CD4-positive, alpha-beta memory T cell (primary cell): ENCODE data around the gene PAIP2. TPM values are rescaled to one million over a fixed set of nuclear protein-coding genes. Genes with fewer than 3 reads are reported as not detected.
"Not testable (repeated sequence)": the region's sequence is repeated elsewhere in the genome, so short reads cannot be mapped to it uniquely, and the experiment has no call there.

ENCODE experiments used
- CTCF ChIA-PET: fragments of 350-600 bp; sonication (Branson Sonifier 250); formaldehyde crosslinking; loops from one replicate; lab custom pipeline; 2021; ENCODE audit warnings: inconsistent platforms; ENCODE audit not compliant: partially characterized antibody; lab: Charles Lee
- POLR2A ChIA-PET: fragments of 350-600 bp; sonication (Branson Sonifier 250); formaldehyde crosslinking; loops from one replicate; lab custom pipeline; 2021; ENCODE audit not compliant: partially characterized antibody; lab: Charles Lee
- DNase-seq, 5 donors: peaks; one replicate each; pipeline versions ENCODE4 v3.0.0 to v3.0.0-alpha.2; 2020 to 2022; ENCODE audit warnings: mixed read lengths in 1 of 5
- H3K27ac ChIP-seq: one replicate; pipeline ENCODE4 v1.7.0; 2013; ENCODE audit warnings: low read depth, low read length
- H3K27me3 ChIP-seq: 2 replicates; pipeline ENCODE4 v1.7.0; 2013; ENCODE audit warnings: mild to moderate bottlenecking, low read length, moderate library complexity; ENCODE audit not compliant: insufficient read depth
- H3K36me3 ChIP-seq: 2 replicates; pipeline ENCODE4 v1.7.0; 2013; ENCODE audit warnings: mild to moderate bottlenecking, low read length, moderate library complexity; ENCODE audit not compliant: insufficient read depth
- H3K4me1 ChIP-seq: 2 replicates; pipeline ENCODE4 v1.7.0; 2013; ENCODE audit warnings: mild to moderate bottlenecking, low read length, moderate library complexity; ENCODE audit not compliant: insufficient read depth
- H3K4me3 ChIP-seq, 2 donors: one replicate each; pipeline ENCODE4 v1.7.0; 2013; ENCODE audit warnings: low read length in 2 of 2, mild to moderate bottlenecking in 1 of 2
- H3K9me3 ChIP-seq, 2 donors: one replicate each; pipeline ENCODE4 v1.7.0; 2013; ENCODE audit warnings: low read length in 2 of 2, control low read depth in 1 of 2; ENCODE audit not compliant: control insufficient read depth in 1 of 2
- H3K27ac Mint-ChIP-seq, 7 donors: one replicate each; pipeline ENCODE4 v1.8.0; 2020 to 2021; ENCODE audit warnings: mixed read lengths in 7 of 7, mild to moderate bottlenecking in 6 of 7, inconsistent platforms in 3 of 7, moderate library complexity in 3 of 7
- H3K27me3 Mint-ChIP-seq, 2 donors: one replicate each; pipeline ENCODE4 v1.8.0; 2020 to 2021; ENCODE audit warnings: mixed read lengths in 2 of 2
- H3K36me3 Mint-ChIP-seq, 2 donors: one replicate each; pipeline ENCODE4 v1.8.0; 2020 to 2021; ENCODE audit warnings: mixed read lengths in 2 of 2, inconsistent platforms in 1 of 2, mild to moderate bottlenecking in 1 of 2
- H3K4me1 Mint-ChIP-seq, 4 donors: one replicate each; pipeline ENCODE4 v1.8.0; 2020 to 2021; ENCODE audit warnings: mixed read lengths in 4 of 4, mild to moderate bottlenecking in 1 of 4
- H3K4me3 Mint-ChIP-seq, 8 donors: one replicate each; pipeline ENCODE4 v1.8.0; 2020 to 2021; ENCODE audit warnings: mixed read lengths in 8 of 8, mild to moderate bottlenecking in 7 of 8, moderate library complexity in 6 of 8, inconsistent platforms in 3 of 8
- H3K9me3 Mint-ChIP-seq, 8 donors: one replicate each; pipeline ENCODE4 v1.8.0; 2020 to 2021; ENCODE audit warnings: mixed read lengths in 8 of 8, mild to moderate bottlenecking in 5 of 8, inconsistent platforms in 3 of 8, moderate library complexity in 1 of 8
- intact Hi-C: fragments of 100-400 bp; cut with micrococcal nuclease; formaldehyde crosslinking; loops from one replicate; pipeline ENCODE4 v1.15.1; 2023
- polyA plus RNA-seq, 2 donors: library from polyadenylated mRNA; unstranded; fragments of 300-500 nt; fragmentation: Illumina TruSeq; gene quantifications; one replicate each; pipeline ENCODE4 v1.2.3, GENCODE V29; 2021
- total RNA-seq, 2 experiments: library from RNA; stranded (reverse); gene quantifications; one replicate each; pipeline ENCODE4 v1.2.3, GENCODE V29; 2021

PAIP2 gene
- total and polyA plus RNA-seq, 4 experiments from 2014 or later = 109 to 503 (median 211) TPM

- Histone ChIP-seq H3K4me1 (peaks cover 33% of the 10 kb centered on the region), H3K4me3 (peak overlapping the region; percentile 45 to 89), H3K27me3 (no peaks in the 10 kb centered on the region), H3K9me3 (no peaks in the 10 kb centered on the region), H3K27ac (peak overlapping the region; percentile 57), H3K36me3 (no peaks in the 10 kb centered on the region)
- H3K9me3 Mint-ChIP-seq = no peaks in the 10 kb centered on the region
- DNase-seq = peak in 3 of 5 donors; percentile 28 to 32 (median 30)
- peaks cover 27 to 44% (median 36%) of the 10 kb centered on the region in 4 donors for H3K4me1 Mint-ChIP-seq
- peak overlapping the region; percentile 80 to 96 (median 93) for H3K27ac Mint-ChIP-seq
- ChIA-PET POLR2A (interaction anchor here (0.8 to 2.6 kb wide), 3 partner anchors 18 to 91 kb away, joined by 5 to 13 read pairs (median 7); partner anchors contain the start of genes MATR3, PAIP2 and SPATA24), CTCF (interaction anchor here (0.6 to 1.3 kb wide), 4 partner anchors 18 to 187 kb away, joined by 3 read pairs; partner anchors contain the start of gene SPATA24)
- peak overlapping the region; percentile 82 to 94 (median 90) for H3K4me3 Mint-ChIP-seq
- intact Hi-C loops = no loop called here
- peaks cover 0 to 1% of the 10 kb centered on the region in 2 donors for H3K36me3 Mint-ChIP-seq
- no peaks in the 10 kb centered on the region for H3K27me3 Mint-ChIP-seq
Observed at GRCh38 chr5:139385061-139386049, 43.7 kb downstream of the PAIP2 start.

- peak overlapping the region; percentile 54 to 96 (median 92) for H3K27ac Mint-ChIP-seq
- ChIA-PET POLR2A (interaction anchor here (0.7 to 2.6 kb wide), 4 partner anchors 17 to 92 kb away, joined by 3 to 13 read pairs (median 6); partner anchors contain the start of genes MATR3, PAIP2 and SPATA24), CTCF (interaction anchor here (0.8 kb wide), 1 partner anchor 17 kb away, joined by 3 read pairs; the partner anchor contains the start of gene SPATA24)
- Histone ChIP-seq H3K9me3 (no peaks in the 10 kb centered on the region), H3K36me3 (no peaks in the 10 kb centered on the region), H3K27ac (no peak overlapping the region), H3K27me3 (no peaks in the 10 kb centered on the region), H3K4me1 (peaks cover 40% of the 10 kb centered on the region), H3K4me3 (no peak overlapping the region)
- peaks cover 0 to 1% of the 10 kb centered on the region in 2 donors for H3K36me3 Mint-ChIP-seq
- DNase-seq = no peak
- intact Hi-C loops = no loop called here
- no peaks in the 10 kb centered on the region for H3K27me3 Mint-ChIP-seq
- no peaks in the 10 kb centered on the region for H3K9me3 Mint-ChIP-seq
- peak overlapping the region in 4 of 8 donors; percentile 90 to 94 (median 92) for H3K4me3 Mint-ChIP-seq
- peaks cover 31 to 51% (median 41%) of the 10 kb centered on the region in 4 donors for H3K4me1 Mint-ChIP-seq
Observed at GRCh38 chr5:139386050-139386438, 44.4 kb downstream of the PAIP2 start.

- H3K4me3 ChIP-seq, DNase-seq, H3K4me3 Mint-ChIP-seq, H3K27me3 ChIP-seq, H3K9me3 ChIP-seq, H3K27ac ChIP-seq, H3K9me3 Mint-ChIP-seq, H3K27me3 Mint-ChIP-seq, intact Hi-C loops, H3K36me3 Mint-ChIP-seq, H3K36me3 ChIP-seq: not testable (repeated sequence)
- peak overlapping the region in 3 of 7 donors; percentile 67 to 90 (median 80) for H3K27ac Mint-ChIP-seq
- peaks cover 49% of the 10 kb centered on the region for H3K4me1 ChIP-seq
- ChIA-PET CTCF (interaction anchor here (1.5 kb wide), 1 partner anchor 98 kb away, joined by 3 read pairs; no protein-coding TSS in a partner anchor), POLR2A (interaction anchor here (0.6 to 1.0 kb wide), 3 partner anchors 17 to 94 kb away, joined by 3 to 6 read pairs (median 3); partner anchors contain the start of genes MATR3, PAIP2 and SPATA24)
- H3K4me1 Mint-ChIP-seq = peaks cover 40 to 60% (median 50%) of the 10 kb centered on the region in 4 donors
Observed at GRCh38 chr5:139386956-139387355, 45.3 kb downstream of the PAIP2 start.

GRCh38 chr5:139387611-139388197 lies 46.0 kb downstream of the PAIP2 start:
- peaks cover 0 to under 1% (median 0%) of the 10 kb centered on the region in 8 donors for H3K9me3 Mint-ChIP-seq
- peak overlapping the region in 3 of 7 donors; percentile 12 to 83 (median 80) for H3K27ac Mint-ChIP-seq
- Histone ChIP-seq H3K4me3 (no peak overlapping the region), H3K27ac (no peak overlapping the region), H3K36me3 (no peaks in the 10 kb centered on the region), H3K27me3 (no peaks in the 10 kb centered on the region), H3K4me1 (peaks cover 50% of the 10 kb centered on the region), H3K9me3 (no peaks in the 10 kb centered on the region)
- CTCF ChIA-PET = interaction anchor here (1.5 kb wide), 1 partner anchor 99 kb away, joined by 3 read pairs; no protein-coding TSS in a partner anchor
- H3K36me3 Mint-ChIP-seq = peaks cover 0 to 1% of the 10 kb centered on the region in 2 donors
- H3K27me3 Mint-ChIP-seq = no peaks in the 10 kb centered on the region
- no peak for DNase-seq
- peaks cover 40 to 60% (median 51%) of the 10 kb centered on the region in 4 donors for H3K4me1 Mint-ChIP-seq
- intact Hi-C loops = no loop called here
- POLR2A ChIA-PET = interaction anchor here (0.6 to 1.1 kb wide), 3 partner anchors 16 to 94 kb away, joined by 3 to 6 read pairs (median 5); partner anchors contain the start of genes MATR3, PAIP2 and SPATA24
- no peak overlapping the region for H3K4me3 Mint-ChIP-seq

GRCh38 chr5:139388198-139388821 lies 46.7 kb downstream of the PAIP2 start:
- H3K9me3 ChIP-seq = no peaks in the 10 kb centered on the region
- H3K4me1 Mint-ChIP-seq = peaks cover 40 to 66% (median 53%) of the 10 kb centered on the region in 4 donors
- peaks cover 0 to 1% of the 10 kb centered on the region in 2 donors for H3K36me3 Mint-ChIP-seq
- no peak overlapping the region for H3K4me3 Mint-ChIP-seq
- no peaks in the 10 kb centered on the region for H3K27me3 ChIP-seq
- POLR2A ChIA-PET = interaction anchor here (1.0 to 1.1 kb wide), 2 partner anchors 15 to 46 kb away, joined by 5 to 6 read pairs; partner anchors contain the start of genes PAIP2 and SPATA24
- peaks cover 0 to 2% (median 0%) of the 10 kb centered on the region in 8 donors for H3K9me3 Mint-ChIP-seq
- no peak overlapping the region for H3K27ac ChIP-seq
- H3K27me3 Mint-ChIP-seq = no peaks in the 10 kb centered on the region
- CTCF ChIA-PET = interaction anchor here (1.5 kb wide), 1 partner anchor 100 kb away, joined by 3 read pairs; no protein-coding TSS in a partner anchor
- intact Hi-C loops = no loop called here
- H3K4me1 ChIP-seq = peaks cover 56% of the 10 kb centered on the region
- H3K27ac Mint-ChIP-seq = peak overlapping the region in 3 of 7 donors; percentile 17 to 80 (median 30)
- H3K36me3 ChIP-seq = no peaks in the 10 kb centered on the region
- H3K4me3 ChIP-seq = no peak overlapping the region
- DNase-seq = no peak
